ENCODE measurements around the gene PPP2CA. TPM values are rescaled to one million over a fixed set of nuclear protein-coding genes. Genes with fewer than 3 reads are reported as not detected.

The PPP2CA gene
- total RNA-seq, 4 donors from 2014 or later = 30.4 to 198 (median 147) TPM

DNA sequence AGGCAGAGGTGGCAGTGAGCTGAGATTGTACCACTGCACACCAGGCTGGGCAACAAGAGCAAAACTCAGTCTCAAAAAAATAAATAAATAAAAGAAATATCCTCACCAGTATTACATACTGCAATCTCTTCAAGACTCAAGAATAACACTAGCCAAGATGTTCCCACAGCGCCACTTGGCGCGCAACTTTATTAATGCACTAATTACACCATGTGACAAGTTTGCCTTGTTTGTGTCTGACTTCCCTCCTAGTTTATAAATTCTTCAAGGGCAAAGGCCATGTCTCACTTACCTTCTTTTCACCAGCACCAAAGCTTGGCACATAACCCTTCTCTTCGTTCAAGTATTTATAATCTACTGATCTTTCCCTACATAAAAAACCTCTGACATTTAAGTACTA, 53.9 kb downstream of the PPP2CA start:
- Histone ChIP-seq H3K27ac (peak overlapping the region; percentile 23 to 72 (median 46)), H3K36me3 (peaks cover 0 to 56% (median 11%) of the 10 kb centered on the region in 4 donors), H3K4me3 (no peak overlapping the region), H3K9me3 (no peaks in the 10 kb centered on the region), H3K4me1 (peaks cover 6 to 41% (median 25%) of the 10 kb centered on the region in 4 donors), H3K27me3 (no peaks in the 10 kb centered on the region)
- peak; percentile 78 for DNase-seq
- in situ Hi-C loops (cut with MboI; ENCODE audit: low pct_ligation_motif_present in 1 of 4, low pct_unique_long_range_greater_than_20kb in 1 of 4, low sequenced_read_pairs in 3 of 4) = no loop called here
- TF ChIP-seq CTCF (IDR thresholded peaks at IDR 0.05) (peak in 4 of 5 experiments; percentile 35 to 71 (median 36)), POLR2AphosphoS5 (IDR thresholded peaks at IDR 0.05) (peak in 2 of 3 donors; percentile 9 to 69), POLR2A (IDR thresholded peaks at IDR 0.05) (no peak)
- 40 to 79% methylated on average over 4 of the region's 4 CpGs for WGBS, 2 donors (ENCODE audit: low coverage in 1 of 2)
- intact Hi-C loops (cut with DNase I; ENCODE audit: low total_unique reads) = no loop called here

- peaks cover 0 to 82% (median 32%) of the 10 kb centered on the region in 4 donors for H3K36me3 ChIP-seq
- no peak for TF ChIP-seq EP300 (IDR thresholded peaks at IDR 0.05; ENCODE audit: low read depth)
- no peak overlapping the region for H3K4me3 ChIP-seq
- H3K4me1 ChIP-seq = peaks cover 0 to 3% (median 0%) of the 10 kb centered on the region in 4 donors
- no peaks in the 10 kb centered on the region for H3K9me3 ChIP-seq
- H3K27ac ChIP-seq = no peak overlapping the region
- no peaks in the 10 kb centered on the region for H3K27me3 ChIP-seq
- WGBS, 2 donors (ENCODE audit: low coverage in 1 of 2) = 93 to 96% methylated on average over 3 to 5 of the region's 5 CpGs
- in situ Hi-C loops (cut with MboI; ENCODE audit: low pct_ligation_motif_present in 1 of 4, low pct_unique_long_range_greater_than_20kb in 1 of 4, low sequenced_read_pairs in 3 of 4) = no loop called here
- intact Hi-C loops (cut with DNase I; ENCODE audit: low total_unique reads) = no loop called here
- DNase-seq = no peak
Observed at GRCh38 chr5:134162592-134162991, 63.3 kb downstream of the PPP2CA start.

DNA sequence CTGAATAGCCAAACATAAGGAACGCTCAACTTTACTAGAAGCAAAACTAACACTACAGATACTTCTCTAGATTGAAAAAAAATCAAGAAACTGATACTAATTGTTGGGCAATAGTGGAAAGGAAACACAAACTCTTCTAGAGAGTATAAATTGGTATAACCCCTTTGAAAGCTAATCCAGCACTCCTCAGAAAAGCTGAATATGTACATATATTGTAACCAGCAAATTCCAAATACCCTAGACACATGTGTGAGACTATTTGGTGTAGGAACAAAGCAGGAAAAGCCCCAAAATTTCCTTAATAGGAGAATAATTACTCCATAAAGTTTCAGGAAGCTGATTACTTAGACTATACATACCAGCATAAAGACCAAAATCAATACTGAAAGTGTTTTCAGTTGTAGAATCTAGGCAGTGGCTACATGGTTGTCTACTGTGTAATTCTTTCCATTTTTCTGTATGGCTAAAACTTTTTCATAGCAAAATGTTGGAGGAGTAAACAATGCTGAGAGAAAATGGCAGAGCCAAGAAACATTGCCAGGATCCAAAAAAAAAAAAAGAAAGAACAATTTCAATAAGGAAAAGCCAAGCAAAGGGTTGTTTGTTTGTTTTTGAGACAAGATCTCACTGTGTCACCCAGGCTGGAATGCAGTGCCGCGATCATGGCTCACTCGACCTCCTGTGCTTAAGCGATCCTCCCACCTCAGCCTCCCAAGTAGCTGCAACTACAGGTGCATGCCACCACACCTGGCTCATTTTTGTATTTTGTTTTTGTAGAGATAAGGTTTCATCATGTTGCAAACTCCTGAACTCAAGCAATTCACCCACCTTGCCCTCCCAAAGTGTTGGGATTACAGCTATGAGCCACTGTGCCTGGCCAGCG, 64.1 kb downstream of the PPP2CA start:
- Histone ChIP-seq H3K9me3 (no peaks in the 10 kb centered on the region), H3K4me3 (no peak overlapping the region), H3K27ac (no peak overlapping the region), H3K4me1 (peaks cover 0 to 3% (median 0%) of the 10 kb centered on the region in 4 donors), H3K27me3 (no peaks in the 10 kb centered on the region), H3K36me3 (peaks cover 0 to 79% (median 33%) of the 10 kb centered on the region in 4 donors)
- DNase-seq = no peak
- intact Hi-C loops (cut with DNase I; ENCODE audit: low total_unique reads) = no loop called here
- in situ Hi-C loops (cut with MboI; ENCODE audit: low pct_ligation_motif_present in 1 of 4, low pct_unique_long_range_greater_than_20kb in 1 of 4, low sequenced_read_pairs in 3 of 4) = no loop called here
- TF ChIP-seq EP300 (IDR thresholded peaks at IDR 0.05; ENCODE audit: low read depth) (no peak), CTCF (IDR thresholded peaks at IDR 0.05) (no peak), POLR2A (IDR thresholded peaks at IDR 0.05) (no peak), POLR2AphosphoS5 (IDR thresholded peaks at IDR 0.05) (no peak)
- WGBS, 2 donors (ENCODE audit: low coverage in 1 of 2) = 83 to 95% methylated on average over 5 to 6 of the region's 6 CpGs

GRCh38 chr5:134153657-134154056, 72.2 kb downstream of the PPP2CA start:
- TF ChIP-seq CTCF (IDR thresholded peaks at IDR 0.05) = no peak
- TF ChIP-seq POLR2A (IDR thresholded peaks at IDR 0.05) = no peak
- no peak for TF ChIP-seq POLR2AphosphoS5 (IDR thresholded peaks at IDR 0.05)
- no peak for TF ChIP-seq EP300 (IDR thresholded peaks at IDR 0.05; ENCODE audit: low read depth)
- WGBS, 2 donors (ENCODE audit: low coverage in 1 of 2) = 96 to 100% methylated on average over 1 of the region's 1 CpG
- H3K27ac ChIP-seq = no peak overlapping the region
- peaks cover 0 to 64% (median 28%) of the 10 kb centered on the region in 4 donors for H3K36me3 ChIP-seq
- in situ Hi-C loops (cut with MboI; ENCODE audit: low pct_ligation_motif_present in 1 of 4, low pct_unique_long_range_greater_than_20kb in 1 of 4, low sequenced_read_pairs in 3 of 4) (no loop called here), intact Hi-C loops (cut with DNase I; ENCODE audit: low total_unique reads) (no loop called here)
- no peak overlapping the region for H3K4me3 ChIP-seq
- H3K9me3 ChIP-seq = no peaks in the 10 kb centered on the region
- DNase-seq = no peak
- H3K27me3 ChIP-seq = no peaks in the 10 kb centered on the region
- H3K4me1 ChIP-seq = peaks cover 0 to 7% (median 0%) of the 10 kb centered on the region in 4 donors
